ENCODE measurements around the gene MLLT3.

Gene MLLT3

GRCh38 chr9:20621471-20622329, 599 bp downstream of the MLLT3 start:
- no peaks in the 10 kb centered on the region for H3K36me3 ChIP-seq (ENCODE audit: insufficient read depth)
- peak overlapping the region; percentile 97 for H2AFZ ChIP-seq (ENCODE audit: low read depth)
- H3K79me2 ChIP-seq (ENCODE audit: insufficient read depth, low read depth), result no peaks in the 10 kb centered on the region; the same call in 1 of the 2 replicates
- no peaks in the 10 kb centered on the region for H4K20me1 ChIP-seq (ENCODE audit: insufficient read depth)
- no peak for TF ChIP-seq CTCF (conservative IDR thresholded peaks at IDR 0.05; ENCODE audit: low read depth, low read length)
- H3K4me2 ChIP-seq, result peak overlapping the region; percentile 66; the same call in 1 of the 2 replicates
- H3K4me3 ChIP-seq (IDR thresholded peaks at IDR 0.05; ENCODE audit: insufficient read depth, low read depth, low read length), result peak overlapping the region; percentile 27
- peaks cover 8% of the 10 kb centered on the region for H3K4me1 ChIP-seq (ENCODE audit: low read depth, poor library complexity, severe bottlenecking)
- H3K27ac ChIP-seq, result peak overlapping the region; percentile 66
- H3K9ac ChIP-seq, result peak overlapping the region; percentile 69
- H3K27me3 ChIP-seq (ENCODE audit: insufficient read depth, low read depth), result 0 out of 2 replicates have a peak, but pooled peaks cover 2% of the 10 kb centered on the region

- H4K20me1 ChIP-seq (ENCODE audit: insufficient read depth), result no peaks in the 10 kb centered on the region
- peak overlapping the region; percentile 69 for H3K9ac ChIP-seq
- peak overlapping the region; percentile 27 for H3K4me3 ChIP-seq (IDR thresholded peaks at IDR 0.05; ENCODE audit: insufficient read depth, low read depth, low read length)
- H3K79me2 ChIP-seq (ENCODE audit: insufficient read depth, low read depth), result no peaks in the 10 kb centered on the region; the same call in 1 of the 2 replicates
- H2AFZ ChIP-seq (ENCODE audit: low read depth), result peak overlapping the region; percentile 97
- H3K27me3 ChIP-seq (ENCODE audit: insufficient read depth, low read depth), result 0 out of 2 replicates have a peak, but pooled peaks cover 2% of the 10 kb centered on the region
- peak overlapping the region; percentile 47; the same call in 1 of the 2 replicates for H3K4me2 ChIP-seq
- peaks cover 8% of the 10 kb centered on the region for H3K4me1 ChIP-seq (ENCODE audit: low read depth, poor library complexity, severe bottlenecking)
- no peak for TF ChIP-seq CTCF (conservative IDR thresholded peaks at IDR 0.05; ENCODE audit: low read depth, low read length)
- H3K27ac ChIP-seq, result peak overlapping the region; percentile 66
- H3K36me3 ChIP-seq (ENCODE audit: insufficient read depth), result no peaks in the 10 kb centered on the region
Observed at GRCh38 chr9:20620650-20621470, 1.4 kb downstream of the MLLT3 start.

GRCh38 chr9:20619487-20620200, 2.7 kb downstream of the MLLT3 start:
- TF ChIP-seq CTCF (conservative IDR thresholded peaks at IDR 0.05; ENCODE audit: low read depth, low read length), result no peak
- Histone ChIP-seq H3K4me3 (IDR thresholded peaks at IDR 0.05; ENCODE audit: insufficient read depth, low read depth, low read length) (no peak overlapping the region), H3K27ac (no peak overlapping the region), H3K9ac (no peak overlapping the region), H3K27me3 (ENCODE audit: insufficient read depth, low read depth) (0 out of 2 replicates have a peak, but pooled peaks cover 2% of the 10 kb centered on the region), H3K79me2 (ENCODE audit: insufficient read depth, low read depth) (no peaks in the 10 kb centered on the region; the same call in 1 of the 2 replicates), H3K4me2 (no peak overlapping the region), H3K4me1 (ENCODE audit: low read depth, poor library complexity, severe bottlenecking) (no peaks in the 10 kb centered on the region), H3K36me3 (ENCODE audit: insufficient read depth) (no peaks in the 10 kb centered on the region), H4K20me1 (ENCODE audit: insufficient read depth) (no peaks in the 10 kb centered on the region), H2AFZ (ENCODE audit: low read depth) (no peak overlapping the region)

GRCh38 chr9:20618361-20618802, 3.9 kb downstream of the MLLT3 start:
- no peaks in the 10 kb centered on the region for H3K4me1 ChIP-seq (ENCODE audit: low read depth, poor library complexity, severe bottlenecking)
- no peak for TF ChIP-seq CTCF (conservative IDR thresholded peaks at IDR 0.05; ENCODE audit: low read depth, low read length)
- no peaks in the 10 kb centered on the region for H3K36me3 ChIP-seq (ENCODE audit: insufficient read depth)
- H3K79me2 ChIP-seq (ENCODE audit: insufficient read depth, low read depth), result no peaks in the 10 kb centered on the region; the same call in 1 of the 2 replicates
- no peak overlapping the region for H3K27ac ChIP-seq
- no peaks in the 10 kb centered on the region for H4K20me1 ChIP-seq (ENCODE audit: insufficient read depth)
- H3K9ac ChIP-seq, result no peak overlapping the region
- no peak overlapping the region for H3K4me3 ChIP-seq (IDR thresholded peaks at IDR 0.05; ENCODE audit: insufficient read depth, low read depth, low read length)
- H3K4me2 ChIP-seq, result no peak overlapping the region
- H2AFZ ChIP-seq (ENCODE audit: low read depth), result no peak overlapping the region
- H3K27me3 ChIP-seq (ENCODE audit: insufficient read depth, low read depth), result 0 out of 2 replicates have a peak, but pooled peaks cover under 1% of the 10 kb centered on the region
